NCI-H1436 (cell line): ENCODE results near the gene TBX15.

Source experiments
- DNase-seq: peaks from one replicate; lab custom pipeline; 2025; lab: John Stamatoyannopoulos, UW

TBX15 gene

GRCh38 chr1:118890851-118891384 is 97.2 kb downstream of the TBX15 start:
- no peak for DNase-seq

- DNase-seq: no peak
Measured at GRCh38 chr1:118884946-118885345, 103.2 kb downstream of the TBX15 start.

GRCh38 chr1:118881751-118882150 is 106.4 kb downstream of the TBX15 start:
- no peak for DNase-seq

GRCh38 chr1:118878661-118879060 is 109.5 kb downstream of the TBX15 start:
- no peak for DNase-seq

GRCh38 chr1:118877668-118878396 is 110.3 kb downstream of the TBX15 start:
- no peak for DNase-seq

- no peak for DNase-seq
Measured at GRCh38 chr1:118871582-118872171, 116.5 kb downstream of the TBX15 start.

GRCh38 chr1:118868387-118868786 is 119.8 kb downstream of the TBX15 start:
- no peak for DNase-seq

- DNase-seq: no peak
Measured at GRCh38 chr1:118866330-118866729, 121.8 kb downstream of the TBX15 start.

- DNase-seq: no peak
Measured at GRCh38 chr1:118863688-118864087, 124.5 kb downstream of the TBX15 start.

GRCh38 chr1:118862755-118863154 is 125.4 kb downstream of the TBX15 start:
- no peak for DNase-seq

- DNase-seq: no peak
Measured at GRCh38 chr1:118861216-118861615, 126.9 kb downstream of the TBX15 start.

GRCh38 chr1:118859999-118860398 is 128.1 kb downstream of the TBX15 start:
- DNase-seq: no peak

GRCh38 chr1:118846443-118846842 is 141.7 kb downstream of the TBX15 start:
- DNase-seq: no peak

- DNase-seq: no peak
Measured at GRCh38 chr1:118842452-118843201, 145.5 kb downstream of the TBX15 start.

GRCh38 chr1:118841521-118841920 is 146.6 kb downstream of the TBX15 start:
- no peak for DNase-seq
